GM12878 (cell line): ENCODE measurements around the gene ADGRB2.

ENCODE experiments used
- EP300 ChIP-seq, 2 experiments: fragments of 150-350 bp in 1 of 2; IDR thresholded peaks; 2 replicates each; pipeline ENCODE4 v1.6.1; 2011 to 2012; ENCODE audit warnings: low read depth in 2 of 2, low read length in 2 of 2, borderline replicate concordance in 1 of 2, improper control_type of control experiment in 1 of 2, inconsistent platforms in 1 of 2; ENCODE audit not compliant: control insufficient read depth in 1 of 2
- ZNF274 ChIP-seq: IDR thresholded peaks from one replicate; pipeline ENCODE4 v1.8.0; 2011; ENCODE audit not compliant: insufficient read length, insufficient read depth
- TF ChIP-seq, protein P1 (sequence below), 3 experiments: IDR thresholded peaks in 2 of 3; conservative IDR thresholded peaks in 1 of 3; 2 replicates each; pipeline ENCODE4 v1.5.1; 2011; ENCODE audit warnings: low read depth in 3 of 3, low read length in 3 of 3, mild to moderate bottlenecking in 3 of 3, control low read depth in 2 of 3, moderate library complexity in 2 of 3, inconsistent platforms in 1 of 3, mixed read lengths in 1 of 3; ENCODE audit not compliant: control insufficient read depth in 2 of 3, insufficient read depth in 1 of 3; ENCODE audit errors: extremely low read depth in 1 of 3

- TF ChIP-seq, protein P1, sequence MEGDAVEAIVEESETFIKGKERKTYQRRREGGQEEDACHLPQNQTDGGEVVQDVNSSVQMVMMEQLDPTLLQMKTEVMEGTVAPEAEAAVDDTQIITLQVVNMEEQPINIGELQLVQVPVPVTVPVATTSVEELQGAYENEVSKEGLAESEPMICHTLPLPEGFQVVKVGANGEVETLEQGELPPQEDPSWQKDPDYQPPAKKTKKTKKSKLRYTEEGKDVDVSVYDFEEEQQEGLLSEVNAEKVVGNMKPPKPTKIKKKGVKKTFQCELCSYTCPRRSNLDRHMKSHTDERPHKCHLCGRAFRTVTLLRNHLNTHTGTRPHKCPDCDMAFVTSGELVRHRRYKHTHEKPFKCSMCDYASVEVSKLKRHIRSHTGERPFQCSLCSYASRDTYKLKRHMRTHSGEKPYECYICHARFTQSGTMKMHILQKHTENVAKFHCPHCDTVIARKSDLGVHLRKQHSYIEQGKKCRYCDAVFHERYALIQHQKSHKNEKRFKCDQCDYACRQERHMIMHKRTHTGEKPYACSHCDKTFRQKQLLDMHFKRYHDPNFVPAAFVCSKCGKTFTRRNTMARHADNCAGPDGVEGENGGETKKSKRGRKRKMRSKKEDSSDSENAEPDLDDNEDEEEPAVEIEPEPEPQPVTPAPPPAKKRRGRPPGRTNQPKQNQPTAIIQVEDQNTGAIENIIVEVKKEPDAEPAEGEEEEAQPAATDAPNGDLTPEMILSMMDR (IDR thresholded peaks at IDR 0.05 in 2 of 3, conservative IDR thresholded peaks at IDR 0.05 in 1 of 3; ENCODE audit: control insufficient read depth in 2 of 3, extremely low read depth in 1 of 3, insufficient read depth in 1 of 3, low read depth in 3 of 3, low read length in 3 of 3), result no peak
- TF ChIP-seq ZNF274 (no peak), EP300 (IDR thresholded peaks at IDR 0.05; ENCODE audit: borderline replicate concordance in 1 of 2, control insufficient read depth in 1 of 2, low read depth in 2 of 2, low read length in 2 of 2) (no peak)
Measured at GRCh38 chr1:31744165-31744888, 19.8 kb downstream of the ADGRB2 start.
